Measurements from ENCODE around the gene KIF13A.
"Not testable (repeated sequence)": the region's sequence is repeated elsewhere in the genome, so short reads cannot be mapped to it uniquely, and the experiment has no call there.

The KIF13A gene

DNA sequence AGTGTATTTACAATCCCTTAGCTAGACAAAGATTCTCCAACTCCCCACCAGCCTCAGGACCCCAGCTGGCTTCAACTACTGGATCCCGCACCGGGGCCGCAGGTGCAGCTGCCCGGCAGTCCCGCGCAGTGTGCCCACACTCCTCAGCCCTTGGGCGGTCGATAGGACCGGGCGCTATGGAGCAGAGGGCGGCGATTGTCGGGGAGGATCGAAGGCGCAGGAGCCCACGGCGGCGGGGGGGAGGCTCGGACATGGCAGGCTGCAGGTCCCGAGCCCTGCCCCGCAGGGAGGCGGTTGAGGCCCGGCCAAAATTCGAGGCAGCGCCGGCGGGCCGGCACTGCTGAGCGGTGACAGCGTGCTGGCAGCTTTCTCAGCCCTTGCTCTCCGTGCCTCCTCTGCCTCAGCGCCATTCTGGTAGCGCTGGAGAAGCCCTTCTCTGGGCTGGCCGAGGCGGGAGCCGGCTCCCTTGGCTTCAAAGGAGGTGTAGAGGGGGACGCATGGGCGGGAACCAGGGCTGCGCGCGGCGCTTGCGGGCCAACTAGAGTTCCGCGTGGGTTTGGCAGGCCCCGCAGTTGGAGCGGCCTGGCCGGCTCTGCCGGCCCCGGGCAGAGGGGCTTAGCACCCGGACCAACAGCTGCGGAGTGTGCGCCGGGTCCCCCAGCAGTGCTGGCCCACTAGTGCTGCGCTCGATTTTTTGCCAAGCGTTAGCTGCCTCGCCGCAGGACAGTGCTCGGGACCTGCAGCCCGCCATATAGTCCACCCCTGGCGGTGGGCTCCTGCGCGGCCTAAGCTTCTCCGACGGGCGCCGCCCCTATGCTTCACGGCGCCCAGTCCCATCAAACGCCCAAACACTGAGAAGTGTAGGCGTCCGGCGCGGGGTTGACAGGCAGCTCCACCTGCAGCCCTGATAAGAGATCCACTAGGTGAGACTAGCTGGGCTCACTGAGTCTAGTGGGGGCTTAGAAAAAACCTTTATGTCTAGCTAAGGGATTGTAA is 32.4 kb upstream of the KIF13A start:
- no peak overlapping the region for H3K4me3 ChIP-seq (replicated peaks; ENCODE audit: insufficient read depth, low read length)

DNA sequence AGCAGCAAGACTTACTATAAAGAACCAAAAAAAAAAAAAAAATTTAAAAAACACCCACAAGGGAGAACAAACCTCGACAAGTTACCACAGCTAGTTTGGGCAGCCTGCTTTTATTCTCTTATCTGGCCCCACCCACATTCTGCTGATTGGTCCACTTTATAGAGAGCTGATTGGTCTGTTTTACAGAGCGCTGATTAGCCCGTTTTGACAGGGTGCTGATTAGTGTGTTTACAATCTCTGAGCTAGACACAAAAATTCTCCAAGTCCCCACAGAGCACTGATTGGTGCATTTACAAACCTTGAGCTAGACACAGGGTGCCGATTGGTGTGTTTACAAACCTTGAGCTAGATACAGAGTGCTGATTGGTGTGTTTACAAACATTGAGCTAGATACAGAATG is 31.7 kb upstream of the KIF13A start:
- H3K27me3 ChIP-seq (ENCODE audit: insufficient read depth, poor library complexity, severe bottlenecking); H3K4me3 ChIP-seq (replicated peaks; ENCODE audit: insufficient read depth, low read length); H3K27ac ChIP-seq (replicated peaks); DNase-seq (ENCODE audit: low read depth in 1 of 2, low spot score in 1 of 2): not testable (repeated sequence)

More for the DNA sequence above, 32.4 kb upstream of the KIF13A start:
- Histone ChIP-seq H3K27ac (replicated peaks) (no peak overlapping the region), H3K27me3 (ENCODE audit: insufficient read depth, poor library complexity, severe bottlenecking) (no peaks in the 10 kb centered on the region)
- DNase-seq (ENCODE audit: low read depth in 1 of 2, low spot score in 1 of 2) = no peak
- no peak for TF ChIP-seq REST (IDR thresholded peaks at IDR 0.05; ENCODE audit: insufficient replicate concordance, low read depth)
- no peak for TF ChIP-seq SPI1 (IDR thresholded peaks at IDR 0.05; ENCODE audit: borderline replicate concordance, low read depth)
- no peak for TF ChIP-seq POLR2AphosphoS5 (IDR thresholded peaks at IDR 0.05; ENCODE audit: low read depth)
- TF ChIP-seq GABPA (IDR thresholded peaks at IDR 0.05; ENCODE audit: low read depth) = no peak

GRCh38 chr6:18016698-18017097 is 29.3 kb upstream of the KIF13A start:
- H3K4me3 ChIP-seq (replicated peaks; ENCODE audit: insufficient read depth, low read length) = no peak overlapping the region

GRCh38 chr6:18016133-18016532 is 28.7 kb upstream of the KIF13A start:
- Histone ChIP-seq H3K27me3 (ENCODE audit: insufficient read depth, poor library complexity, severe bottlenecking) (no peaks in the 10 kb centered on the region), H3K4me3 (replicated peaks; ENCODE audit: insufficient read depth, low read length) (no peak overlapping the region), H3K27ac (replicated peaks) (no peak overlapping the region)
- DNase-seq (ENCODE audit: low read depth in 1 of 2, low spot score in 1 of 2) = no peak
- no peak for TF ChIP-seq REST (IDR thresholded peaks at IDR 0.05; ENCODE audit: insufficient replicate concordance, low read depth)

More at GRCh38 chr6:18016698-18017097, 29.3 kb upstream of the KIF13A start:
- H3K27ac ChIP-seq (replicated peaks) = no peak overlapping the region
- H3K27me3 ChIP-seq (ENCODE audit: insufficient read depth, poor library complexity, severe bottlenecking) = no peaks in the 10 kb centered on the region
- DNase-seq (ENCODE audit: low read depth in 1 of 2, low spot score in 1 of 2) = no peak
- TF ChIP-seq REST (IDR thresholded peaks at IDR 0.05; ENCODE audit: insufficient replicate concordance, low read depth) (no peak), SPI1 (IDR thresholded peaks at IDR 0.05; ENCODE audit: borderline replicate concordance, low read depth) (no peak)

GRCh38 chr6:18011287-18011686 is 23.9 kb upstream of the KIF13A start:
- no peaks in the 10 kb centered on the region for H3K27me3 ChIP-seq (ENCODE audit: insufficient read depth, poor library complexity, severe bottlenecking)
- no peak overlapping the region for H3K4me3 ChIP-seq (replicated peaks; ENCODE audit: insufficient read depth, low read length)
- H3K27ac ChIP-seq (replicated peaks) = no peak overlapping the region
- TF ChIP-seq CTCF (IDR thresholded peaks at IDR 0.05; ENCODE audit: insufficient read depth, low read length) (no peak), REST (IDR thresholded peaks at IDR 0.05; ENCODE audit: insufficient replicate concordance, low read depth) (no peak), GABPA (IDR thresholded peaks at IDR 0.05; ENCODE audit: low read depth) (no peak), POLR2AphosphoS5 (IDR thresholded peaks at IDR 0.05; ENCODE audit: low read depth) (no peak), SPI1 (IDR thresholded peaks at IDR 0.05; ENCODE audit: borderline replicate concordance, low read depth) (no peak)
- DNase-seq (ENCODE audit: low read depth in 1 of 2, low spot score in 1 of 2) = no peak

GRCh38 chr6:18010540-18010939 is 23.1 kb upstream of the KIF13A start:
- not testable (repeated sequence) for DNase-seq (ENCODE audit: low read depth in 1 of 2, low spot score in 1 of 2); H3K4me3 ChIP-seq (replicated peaks; ENCODE audit: insufficient read depth, low read length); H3K27ac ChIP-seq (replicated peaks)

More at GRCh38 chr6:18010540-18010939, 23.1 kb upstream of the KIF13A start:
- not testable (repeated sequence) for H3K27me3 ChIP-seq (ENCODE audit: insufficient read depth, poor library complexity, severe bottlenecking)

Measured in HL-60 (cell line).